ENCODE measurements around the gene BRD3OS.

DNA sequence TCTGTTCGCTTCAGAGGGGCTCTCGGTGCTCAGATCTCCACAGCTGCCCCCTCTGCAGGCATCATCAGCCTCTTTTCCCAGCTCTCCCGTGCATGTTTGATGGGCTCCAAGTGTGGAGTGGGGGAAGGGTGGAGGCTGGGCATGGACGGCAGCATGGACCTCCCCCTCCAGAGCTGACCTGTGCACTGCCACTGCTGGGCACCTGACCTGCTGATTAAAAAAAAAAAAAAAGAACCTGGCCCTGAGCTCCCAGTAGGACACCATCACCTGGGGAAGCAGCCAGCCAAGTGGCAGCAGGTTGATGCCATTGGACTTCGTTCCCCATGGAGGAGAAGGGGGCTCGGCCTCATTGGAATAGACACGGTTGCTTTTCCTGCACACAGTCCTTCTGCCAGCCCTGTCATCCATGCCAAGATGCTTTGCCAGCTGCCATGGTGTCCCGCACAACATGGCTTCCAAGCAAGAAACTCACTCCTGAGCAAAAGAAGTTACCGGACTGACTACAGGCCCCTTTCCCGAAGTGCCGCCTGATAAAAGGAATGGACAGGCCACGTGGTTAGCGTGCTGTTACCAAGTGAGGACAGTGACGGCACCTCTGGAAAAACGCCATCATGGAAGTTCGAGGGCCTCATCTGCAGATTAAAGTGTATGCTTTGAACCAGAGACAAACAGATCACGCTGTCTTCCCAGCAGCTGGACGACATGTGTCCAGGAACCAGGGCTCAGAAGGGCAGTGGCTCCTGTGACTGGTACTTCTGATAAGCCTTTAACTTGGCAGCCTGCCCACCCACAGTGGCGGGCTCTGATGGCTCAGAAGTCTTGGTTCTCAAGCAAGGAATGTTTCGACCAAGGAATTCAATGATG is 14.7 kb upstream of the BRD3OS start:
- TF ChIP-seq, protein P1, sequence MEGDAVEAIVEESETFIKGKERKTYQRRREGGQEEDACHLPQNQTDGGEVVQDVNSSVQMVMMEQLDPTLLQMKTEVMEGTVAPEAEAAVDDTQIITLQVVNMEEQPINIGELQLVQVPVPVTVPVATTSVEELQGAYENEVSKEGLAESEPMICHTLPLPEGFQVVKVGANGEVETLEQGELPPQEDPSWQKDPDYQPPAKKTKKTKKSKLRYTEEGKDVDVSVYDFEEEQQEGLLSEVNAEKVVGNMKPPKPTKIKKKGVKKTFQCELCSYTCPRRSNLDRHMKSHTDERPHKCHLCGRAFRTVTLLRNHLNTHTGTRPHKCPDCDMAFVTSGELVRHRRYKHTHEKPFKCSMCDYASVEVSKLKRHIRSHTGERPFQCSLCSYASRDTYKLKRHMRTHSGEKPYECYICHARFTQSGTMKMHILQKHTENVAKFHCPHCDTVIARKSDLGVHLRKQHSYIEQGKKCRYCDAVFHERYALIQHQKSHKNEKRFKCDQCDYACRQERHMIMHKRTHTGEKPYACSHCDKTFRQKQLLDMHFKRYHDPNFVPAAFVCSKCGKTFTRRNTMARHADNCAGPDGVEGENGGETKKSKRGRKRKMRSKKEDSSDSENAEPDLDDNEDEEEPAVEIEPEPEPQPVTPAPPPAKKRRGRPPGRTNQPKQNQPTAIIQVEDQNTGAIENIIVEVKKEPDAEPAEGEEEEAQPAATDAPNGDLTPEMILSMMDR (conservative IDR thresholded peaks at IDR 0.05; ENCODE audit: low read length), result no peak
- no peak for TF ChIP-seq EZH2phosphoT487 (IDR thresholded peaks at IDR 0.05; ENCODE audit: borderline replicate concordance, low read depth, low read length)

Measured in OCI-LY7 (cell line).